ENCODE results near the gene TWF1. TPM values are rescaled to one million over a fixed set of nuclear protein-coding genes. Genes with fewer than 3 reads are reported as not detected.

TWF1 gene
- total RNA-seq, 2 donors from 2014 or later, result 115 to 149 TPM

GRCh38 chr12:43749016-43749415, 57.1 kb downstream of the TWF1 start:
- no peaks in the 10 kb centered on the region for H3K36me3 ChIP-seq
- no peak overlapping the region for H3K4me3 ChIP-seq
- intact Hi-C loops (cut with DNase I), result no loop called here
- H3K27ac ChIP-seq, result no peak overlapping the region
- no peaks in the 10 kb centered on the region for H3K4me1 ChIP-seq
- no peak overlapping the region for H3K9ac ChIP-seq (ENCODE audit: low read depth in 2 of 2, low read length in 2 of 2)
- no peaks in the 10 kb centered on the region for H3K27me3 ChIP-seq
- no peak for DNase-seq
- no peak for TF ChIP-seq CTCF (IDR thresholded peaks at IDR 0.05)
- H3K9me3 ChIP-seq, result no peaks in the 10 kb centered on the region

- H3K4me3 ChIP-seq, result no peak overlapping the region
- no peak for TF ChIP-seq CTCF (IDR thresholded peaks at IDR 0.05)
- intact Hi-C loops (cut with DNase I), result no loop called here
- no peaks in the 10 kb centered on the region for H3K36me3 ChIP-seq
- H3K27me3 ChIP-seq, result no peaks in the 10 kb centered on the region
- no peaks in the 10 kb centered on the region for H3K4me1 ChIP-seq
- no peaks in the 10 kb centered on the region for H3K9me3 ChIP-seq
- no peak overlapping the region for H3K9ac ChIP-seq (ENCODE audit: low read depth in 2 of 2, low read length in 2 of 2)
- no peak overlapping the region for H3K27ac ChIP-seq
- no peak for DNase-seq
Observed at GRCh38 chr12:43744826-43745225, 61.3 kb downstream of the TWF1 start.

Other genes with a start within 250 kb of the TWF1 start
- gene PUS7L, start 47.5 kb downstream of the TWF1 start, total RNA-seq, result 10 to 100 TPM; 10.3 to 12.9 TPM
- 10 to 100 TPM; 17.3 to 18.6 TPM for gene IRAK4, start 47.4 kb downstream of the TWF1 start, total RNA-seq
- 1 to 10 TPM; 7.4 to 8.0 TPM for gene TMEM117, start 29.8 kb upstream of the TWF1 start, total RNA-seq